GM18951 (cell line): ENCODE measurements around the gene TTC39B.

Source experiments
- POLR2A ChIP-seq: IDR thresholded peaks from 4 replicates; pipeline ENCODE4 v1.6.1; 2011; ENCODE audit warnings: mild to moderate bottlenecking; ENCODE audit not compliant: insufficient read length, insufficient read depth; ENCODE audit errors: extremely low read depth
- in situ Hi-C: fragments of 300-500 bp; cut with MboI; formaldehyde crosslinking; loops from one replicate; pipeline ENCODE4 v1.12.0; 2022; ENCODE audit warnings: low sequenced_read_pairs, mixed read lengths, inconsistent platforms; ENCODE audit not compliant: unreplicated experiment

The TTC39B gene

DNA sequence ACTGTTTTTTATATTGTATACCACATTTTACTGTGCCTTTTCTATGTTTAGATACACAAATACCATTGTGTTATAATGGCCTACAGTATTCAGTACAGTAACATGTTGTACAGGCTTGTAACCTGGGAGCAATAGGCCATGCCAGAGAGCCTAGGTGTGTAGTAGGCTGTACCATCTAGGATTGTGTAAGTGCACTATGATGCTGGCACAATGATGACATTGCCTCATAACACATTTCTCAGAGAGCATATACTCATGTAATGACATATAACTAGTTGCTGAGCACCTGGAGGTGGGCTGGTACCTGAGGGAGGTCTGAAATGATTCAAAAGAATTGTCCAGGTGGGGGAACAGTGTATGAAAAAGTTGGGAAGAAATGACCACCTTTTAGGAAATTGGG lies 13.9 kb downstream of the TTC39B start:
- in situ Hi-C loops, result no loop called here
- no peak for TF ChIP-seq POLR2A

DNA sequence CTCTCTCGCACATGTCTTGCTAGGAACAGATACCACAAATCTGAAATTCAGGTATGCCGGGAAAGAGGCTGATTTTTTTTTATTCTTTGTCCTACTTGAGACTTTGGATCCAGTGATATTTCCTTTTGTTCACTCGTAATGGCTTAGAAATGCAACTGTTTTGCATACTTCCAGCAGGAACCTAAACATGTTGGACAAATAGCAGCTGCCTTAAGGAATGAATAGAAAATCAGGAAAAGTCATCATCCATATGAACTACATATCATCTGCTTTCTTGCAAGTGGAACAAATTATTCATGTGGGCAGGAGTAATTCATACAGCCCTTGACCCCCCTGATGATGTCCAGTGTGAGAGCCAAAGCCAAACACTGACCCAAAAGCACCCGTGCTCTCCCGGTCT lies 17.4 kb downstream of the TTC39B start:
- TF ChIP-seq POLR2A, result no peak
- in situ Hi-C loops, result no loop called here

DNA sequence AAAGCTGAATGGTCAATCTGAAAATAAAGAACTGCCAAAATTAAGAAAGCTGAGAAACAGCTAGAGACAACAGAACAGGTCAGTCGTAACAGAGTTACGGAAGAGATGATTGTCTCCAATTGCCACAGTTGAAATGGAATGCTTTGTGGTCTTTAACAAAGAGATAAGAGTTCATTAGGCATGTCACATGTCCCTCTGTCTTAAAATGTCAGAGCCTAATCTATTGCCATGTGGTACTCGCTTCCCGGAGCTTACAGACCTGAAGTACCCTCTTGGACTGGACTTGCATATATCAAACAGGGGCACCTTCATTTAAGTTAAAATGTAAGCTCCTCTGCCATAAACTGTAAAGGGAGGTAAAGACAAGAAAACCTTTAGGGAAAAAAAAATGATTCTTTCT lies 19.7 kb downstream of the TTC39B start:
- in situ Hi-C loops, result no loop called here

DNA sequence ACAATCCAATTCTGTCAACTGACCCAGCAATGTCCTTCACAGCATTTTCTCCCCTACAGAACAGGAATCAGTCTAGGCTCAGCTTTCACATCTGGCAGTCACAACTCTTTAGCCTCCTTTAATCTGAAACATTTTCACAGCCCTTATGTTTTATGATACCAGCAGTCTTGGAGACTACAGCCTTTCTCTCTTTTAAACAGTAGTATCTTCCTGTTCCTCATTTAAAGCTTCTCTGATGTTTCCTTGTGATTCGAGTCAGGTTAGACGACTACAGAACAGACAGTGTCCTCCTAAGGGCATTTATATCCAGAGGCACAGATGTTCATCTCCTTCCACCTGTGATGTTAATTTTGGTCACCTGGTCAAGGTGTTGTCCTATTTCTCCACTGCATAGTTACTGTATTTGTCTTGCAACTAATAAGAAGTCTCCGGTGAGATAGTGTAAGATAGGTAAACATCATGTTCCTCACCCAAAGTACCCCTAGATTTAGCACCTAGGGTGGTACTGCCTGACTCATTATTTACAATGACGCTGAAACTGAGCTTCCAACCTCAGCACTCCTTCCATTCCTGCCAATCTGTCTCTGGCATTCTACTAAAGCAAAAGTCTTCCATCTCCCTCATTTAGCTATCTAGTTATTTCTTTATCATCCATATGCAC lies 20.7 kb downstream of the TTC39B start:
- TF ChIP-seq POLR2A, result no peak
- in situ Hi-C loops, result no loop called here

More for the DNA sequence above, 19.7 kb downstream of the TTC39B start:
- no peak for TF ChIP-seq POLR2A

DNA sequence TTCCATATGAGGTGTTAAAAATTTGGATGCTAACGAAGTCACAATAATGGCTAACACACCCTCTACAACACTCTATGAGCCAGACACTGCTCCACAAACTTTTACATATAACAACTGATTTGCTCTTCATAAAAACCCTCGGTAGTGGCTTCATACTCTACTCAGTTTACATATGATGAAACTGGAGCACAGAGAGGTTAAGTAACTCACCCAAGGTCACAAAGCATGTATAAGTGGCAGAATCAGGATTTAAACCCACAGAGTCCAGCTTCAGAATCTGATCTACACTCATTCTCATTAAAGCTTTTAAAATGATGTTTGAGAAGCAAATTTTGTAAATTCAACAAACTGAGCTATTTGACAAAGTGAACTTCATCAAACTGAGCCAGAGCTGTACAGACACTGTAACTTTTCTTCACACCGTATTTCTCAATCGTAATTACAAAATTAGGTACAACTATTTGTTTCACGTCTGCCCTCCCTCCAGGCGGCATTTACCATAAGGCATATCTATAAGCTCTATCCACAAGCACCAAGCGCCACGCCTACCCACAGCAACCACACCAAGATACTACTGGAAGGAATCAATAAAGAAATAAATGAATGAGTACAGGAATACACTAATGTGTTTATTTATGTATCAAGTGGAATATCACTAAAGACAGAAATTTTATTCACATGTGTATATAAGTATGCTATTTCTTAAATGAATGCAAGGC lies 24.3 kb downstream of the TTC39B start:
- TF ChIP-seq POLR2A, result no peak
- in situ Hi-C loops, result no loop called here

DNA sequence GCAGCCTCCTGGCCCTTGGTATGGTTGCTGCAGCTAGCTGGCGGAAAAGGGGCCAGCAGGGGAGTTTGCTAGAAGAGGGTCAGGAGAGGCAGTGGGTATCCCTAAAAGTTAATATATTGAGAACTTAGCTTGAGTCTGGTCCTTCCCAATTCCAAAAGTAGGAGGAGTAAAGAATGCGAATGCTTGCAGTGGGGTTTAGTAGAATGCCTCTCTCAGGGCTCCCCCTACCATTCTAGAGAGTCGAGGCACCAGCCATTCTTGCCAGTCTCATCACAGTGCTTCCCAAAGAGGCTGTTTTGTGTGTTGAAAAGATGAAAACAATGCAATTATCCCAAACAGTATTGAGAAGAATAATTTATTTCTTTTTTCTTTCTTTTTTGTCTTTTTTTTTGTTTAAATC lies 26.4 kb downstream of the TTC39B start:
- in situ Hi-C loops, result no loop called here

DNA sequence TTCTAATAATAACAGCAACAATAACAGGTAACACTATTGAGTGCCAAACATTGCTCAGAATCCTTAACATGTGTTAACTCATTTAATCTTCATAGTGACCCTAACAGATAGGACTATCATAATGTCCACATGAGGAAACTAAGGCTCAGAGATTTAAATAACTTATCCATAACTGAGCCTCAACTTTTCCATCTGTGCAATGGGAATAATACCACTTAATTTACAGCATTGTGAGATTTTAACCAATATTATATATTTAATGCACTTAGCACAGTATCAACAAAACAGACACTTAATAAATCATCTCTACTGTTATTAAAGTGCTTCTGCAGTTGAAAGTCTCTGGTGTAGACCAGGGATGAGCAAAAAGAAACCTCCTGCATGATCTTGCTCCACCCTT lies 28.2 kb downstream of the TTC39B start:
- no peak for TF ChIP-seq POLR2A
- in situ Hi-C loops, result no loop called here

More for the DNA sequence above, 26.4 kb downstream of the TTC39B start:
- no peak for TF ChIP-seq POLR2A

DNA sequence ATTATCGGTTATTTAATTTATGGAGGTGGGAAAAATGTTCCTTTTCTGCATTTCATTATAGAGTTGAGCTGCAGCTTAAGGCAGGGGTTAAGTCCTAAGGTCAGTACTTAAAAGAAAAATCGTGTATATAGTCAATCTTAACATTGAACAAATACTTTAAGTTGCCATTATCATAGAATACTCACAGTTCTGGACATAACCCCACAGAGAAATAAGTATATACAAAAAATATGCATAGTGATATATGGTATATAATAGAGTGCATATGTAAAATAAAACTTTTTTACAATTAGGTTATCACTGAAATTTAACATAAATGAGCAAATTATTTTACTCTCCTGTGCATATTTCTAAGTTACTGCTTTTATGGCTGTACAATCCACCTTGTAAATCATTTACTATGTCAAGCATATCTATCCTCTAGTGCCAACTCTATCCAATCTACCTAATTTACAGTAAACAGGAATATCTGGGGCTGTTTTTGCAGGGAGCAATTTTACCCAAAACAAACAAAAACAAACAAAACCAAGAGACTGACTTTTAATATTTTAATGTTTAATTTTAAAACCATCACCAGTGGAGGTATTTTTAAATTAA lies 28.8 kb downstream of the TTC39B start:
- no peak for TF ChIP-seq POLR2A
- in situ Hi-C loops, result no loop called here

DNA sequence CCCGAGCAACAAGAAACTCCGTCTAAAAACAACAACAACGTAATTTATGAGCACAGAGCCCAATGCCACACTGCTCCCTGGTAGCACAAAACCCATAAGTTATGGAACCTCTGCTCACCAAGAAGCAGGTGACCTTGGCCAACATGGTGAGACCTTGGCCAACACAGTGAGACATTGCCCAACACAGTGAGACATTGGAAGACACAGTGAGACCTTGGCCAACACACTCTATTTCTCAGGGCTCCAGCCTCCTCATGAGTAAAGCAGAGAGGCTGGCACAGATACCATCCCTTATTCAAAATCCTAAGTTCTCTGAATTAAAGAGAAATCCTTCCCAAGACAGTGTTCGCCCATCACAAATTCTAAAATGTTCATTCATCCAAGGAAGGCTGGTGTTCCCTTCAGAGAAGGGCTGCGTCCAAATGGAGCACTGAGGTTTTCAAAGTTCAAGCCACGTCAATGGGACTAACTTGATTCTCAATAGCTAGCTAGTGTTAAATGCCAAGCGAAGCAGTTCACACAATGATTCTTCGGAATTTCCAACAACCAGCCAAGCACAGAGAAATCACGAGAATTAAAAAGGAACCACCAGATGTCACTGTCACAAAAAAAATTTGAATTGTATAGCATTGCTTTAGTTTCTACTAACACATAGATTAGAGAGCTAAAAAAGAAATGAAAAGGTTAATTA lies 29.5 kb downstream of the TTC39B start:
- TF ChIP-seq POLR2A, result no peak
- in situ Hi-C loops, result no loop called here

DNA sequence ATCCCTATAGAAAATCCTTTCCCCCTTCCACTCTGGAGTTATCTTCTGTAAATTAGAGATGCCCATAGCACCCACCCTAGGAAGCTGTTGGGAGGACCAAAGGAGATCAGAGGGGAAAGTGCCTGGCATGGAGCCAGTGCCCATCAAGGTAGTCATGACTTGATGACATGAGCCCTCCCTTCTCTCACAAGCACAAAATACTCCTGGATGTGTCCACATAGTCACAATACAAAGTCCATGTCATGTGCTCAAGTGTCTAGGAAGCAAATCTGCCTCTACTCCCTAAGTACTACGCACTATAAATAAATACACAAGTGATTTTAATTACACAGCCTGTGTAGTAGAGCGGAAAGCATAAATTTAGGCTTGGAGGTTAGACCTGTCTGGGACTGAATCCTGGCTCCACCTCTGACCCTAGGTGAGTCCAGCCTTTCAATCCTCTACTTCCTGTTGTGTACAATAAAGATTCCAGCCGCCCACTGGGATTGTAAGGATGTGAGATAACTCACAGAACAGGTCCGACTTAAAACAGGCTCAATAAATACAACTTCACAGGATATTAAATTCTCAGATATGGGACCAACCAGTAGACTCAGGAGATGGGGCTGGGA lies 30.6 kb downstream of the TTC39B start:
- no peak for TF ChIP-seq POLR2A
- in situ Hi-C loops, result no loop called here

DNA sequence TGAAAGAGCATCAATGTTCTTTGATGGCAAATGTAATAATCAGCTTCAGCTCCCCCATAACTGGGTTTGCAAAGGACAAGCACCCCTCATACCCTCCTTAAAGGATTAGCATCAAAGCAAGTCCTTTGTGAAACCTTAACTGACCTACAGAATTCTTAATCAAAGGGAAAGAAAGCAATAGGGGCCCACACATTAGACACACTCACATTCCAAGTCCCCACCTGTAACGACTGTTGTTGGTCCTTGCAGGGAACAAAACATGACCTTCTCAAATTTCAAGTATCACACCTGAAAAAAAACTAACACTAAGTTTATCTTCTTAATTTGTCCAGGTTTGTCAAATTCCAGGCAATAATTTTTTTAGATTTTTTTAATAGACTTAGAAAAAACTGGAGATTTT lies 32.6 kb downstream of the TTC39B start:
- in situ Hi-C loops, result no loop called here
- no peak for TF ChIP-seq POLR2A

DNA sequence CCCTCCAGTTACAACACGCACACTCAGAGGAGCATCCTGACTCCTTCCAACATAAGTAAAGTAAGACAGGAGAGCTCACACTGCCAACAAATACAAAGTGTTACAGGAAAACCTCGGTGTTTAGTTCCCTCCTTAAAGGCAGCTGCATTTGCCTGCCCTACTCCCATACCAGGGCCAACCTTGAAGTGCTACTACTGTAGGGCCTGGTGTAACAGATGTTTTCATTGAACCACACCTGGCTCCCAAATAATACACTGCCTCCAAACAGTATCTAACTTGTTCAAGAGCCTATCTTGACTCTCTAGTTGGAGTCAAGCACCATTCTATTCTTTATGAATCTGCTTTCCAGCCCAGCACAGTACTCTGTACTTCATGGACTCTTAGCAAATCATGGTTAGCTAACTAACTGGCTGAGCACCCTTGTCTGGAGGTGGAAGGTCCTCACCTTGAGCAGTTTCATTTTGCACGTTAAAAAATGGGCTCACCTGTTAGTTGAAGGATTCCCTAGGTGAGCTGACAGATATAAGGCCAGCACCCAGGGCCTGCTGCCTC lies 34.6 kb downstream of the TTC39B start:
- no peak for TF ChIP-seq POLR2A
- in situ Hi-C loops, result no loop called here

DNA sequence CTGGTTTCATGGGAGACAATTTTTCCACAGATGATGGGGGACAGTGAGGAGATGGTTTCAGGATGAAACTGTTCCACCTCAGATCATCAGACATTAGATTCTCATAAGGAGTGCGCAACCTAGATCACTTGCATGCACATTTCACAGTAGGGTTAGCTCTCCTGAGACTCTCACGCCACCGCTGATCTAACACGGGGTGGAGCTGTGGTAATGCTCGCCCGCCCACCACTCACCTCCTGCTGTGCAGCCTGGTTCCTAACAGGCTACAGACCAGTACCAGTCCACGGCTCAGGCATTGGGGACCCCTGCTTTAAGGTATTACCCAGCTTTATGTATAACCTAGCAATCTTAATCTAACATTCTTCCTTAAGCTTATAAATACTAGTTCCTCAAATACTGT lies 35.6 kb downstream of the TTC39B start:
- no peak for TF ChIP-seq POLR2A
- in situ Hi-C loops, result no loop called here
